ENCODE data around the gene CENPM.

Gene CENPM

GRCh38 chr22:41946629-41947423 lies at the start of gene CENPM:
CENPM (minus strand) TSS chr22:41947152; CDS start chr22:41947076, 76 bp downstream.
- peak within 1 kb of the TSS; percentile 81 for H3K4me3 ChIP-seq (ENCODE audit: low read depth, low read length)
- TF ChIP-seq CTCF (IDR thresholded peaks at IDR 0.05; ENCODE audit: low read depth, low read length), result no peak

- H3K4me3 ChIP-seq (ENCODE audit: low read depth, low read length), result no peak overlapping the region
- TF ChIP-seq CTCF (IDR thresholded peaks at IDR 0.05; ENCODE audit: low read depth, low read length), result no peak
These were observed 48.3 kb upstream of the CENPM start for GRCh38 chr22:41995211-41995610.

GRCh38 chr22:41992496-41992895 lies 45.5 kb upstream of the CENPM start:
- H3K4me3 ChIP-seq (ENCODE audit: low read depth, low read length), result no peak overlapping the region
- TF ChIP-seq CTCF (IDR thresholded peaks at IDR 0.05; ENCODE audit: low read depth, low read length), result no peak

GRCh38 chr22:41991111-41991510 lies 44.2 kb upstream of the CENPM start:
- TF ChIP-seq CTCF (IDR thresholded peaks at IDR 0.05; ENCODE audit: low read depth, low read length), result no peak
- H3K4me3 ChIP-seq (ENCODE audit: low read depth, low read length), result no peak overlapping the region

- H3K4me3 ChIP-seq (ENCODE audit: low read depth, low read length), result no peak overlapping the region
- TF ChIP-seq CTCF (IDR thresholded peaks at IDR 0.05; ENCODE audit: low read depth, low read length), result no peak
These were observed 42.3 kb upstream of the CENPM start for GRCh38 chr22:41989246-41989645.

GRCh38 chr22:41987276-41987675 lies 40.3 kb upstream of the CENPM start:
- TF ChIP-seq CTCF (IDR thresholded peaks at IDR 0.05; ENCODE audit: low read depth, low read length), result no peak
- H3K4me3 ChIP-seq (ENCODE audit: low read depth, low read length), result no peak overlapping the region

GRCh38 chr22:41983513-41984405 lies 36.8 kb upstream of the CENPM start:
- TF ChIP-seq CTCF (IDR thresholded peaks at IDR 0.05; ENCODE audit: low read depth, low read length), result no peak

More at GRCh38 chr22:41983513-41984405, 36.8 kb upstream of the CENPM start:
- no peak overlapping the region for H3K4me3 ChIP-seq (ENCODE audit: low read depth, low read length)
